HG03342 (cell line): Measurements from ENCODE around the gene PDILT.
"Not testable (repeated sequence)": the region's sequence is repeated elsewhere in the genome, so short reads cannot be mapped to it uniquely, and the experiment has no call there.

ENCODE experiments used
- ATAC-seq: cut with Tn5 transposase; IDR thresholded peaks from one replicate; pipeline ENCODE4 v1.9.1; 2021; ENCODE audit warnings: mild to moderate bottlenecking, moderate library complexity; ENCODE audit not compliant: unreplicated experiment

The PDILT gene

GRCh38 chr16:20323591-20324117 is 80.9 kb downstream of the PDILT start:
- ATAC-seq, result no peak

GRCh38 chr16:20322696-20323095 is 81.8 kb downstream of the PDILT start:
- no peak for ATAC-seq

- ATAC-seq, result no peak
Measured at GRCh38 chr16:20321671-20322070, 82.9 kb downstream of the PDILT start.

- not testable (repeated sequence) for ATAC-seq
Measured at GRCh38 chr16:20321051-20321450, 83.5 kb downstream of the PDILT start.

- no peak for ATAC-seq
Measured at GRCh38 chr16:20320592-20320991, 83.9 kb downstream of the PDILT start.

- ATAC-seq, result no peak
Measured at GRCh38 chr16:20320178-20320577, 84.4 kb downstream of the PDILT start.

GRCh38 chr16:20319406-20319805 is 85.1 kb downstream of the PDILT start:
- ATAC-seq, result no peak

GRCh38 chr16:20318437-20318836 is 86.1 kb downstream of the PDILT start:
- ATAC-seq, result no peak

- ATAC-seq, result no peak
Measured at GRCh38 chr16:20318006-20318405, 86.5 kb downstream of the PDILT start.

- ATAC-seq, result no peak
Measured at GRCh38 chr16:20317117-20317516, 87.4 kb downstream of the PDILT start.

- ATAC-seq, result no peak
Measured at GRCh38 chr16:20316715-20317114, 87.8 kb downstream of the PDILT start.

- no peak for ATAC-seq
Measured at GRCh38 chr16:20315764-20316163, 88.8 kb downstream of the PDILT start.

GRCh38 chr16:20314575-20314974 is 90.0 kb downstream of the PDILT start:
- ATAC-seq, result no peak

- ATAC-seq, result no peak
Measured at GRCh38 chr16:20313741-20314140, 90.8 kb downstream of the PDILT start.

- ATAC-seq, result not testable (repeated sequence)
Measured at GRCh38 chr16:20312536-20313095, 91.9 kb downstream of the PDILT start.

GRCh38 chr16:20311548-20311947 is 93.0 kb downstream of the PDILT start:
- ATAC-seq, result no peak

- no peak for ATAC-seq
Measured at GRCh38 chr16:20310421-20311395, 93.8 kb downstream of the PDILT start.

- ATAC-seq, result no peak
Measured at GRCh38 chr16:20309786-20310185, 94.8 kb downstream of the PDILT start.
